Neural progenitor cell (in vitro differentiated cells): Measurements from ENCODE around the gene RBM10.

Experiments
- EZH2 ChIP-seq: fragments of 200-600 bp; sonication (generic); IDR thresholded peaks from 2 replicates; pipeline ENCODE4 v1.6.1; 2017; ENCODE audit warnings: antibody characterized with exemption, mild to moderate bottlenecking, moderate library complexity
- EZH2phosphoT487 ChIP-seq: fragments of 200-600 bp; sonication (generic); IDR thresholded peaks from 2 replicates; pipeline ENCODE4 v1.6.1; 2017; ENCODE audit warnings: antibody characterized with exemption
- TF ChIP-seq, protein P1 (sequence below): fragments of 200-600 bp; sonication (generic); IDR thresholded peaks from 2 replicates; pipeline ENCODE4 v1.5.1; 2017; ENCODE audit warnings: antibody characterized with exemption, mild to moderate bottlenecking

- TF ChIP-seq, protein P1, sequence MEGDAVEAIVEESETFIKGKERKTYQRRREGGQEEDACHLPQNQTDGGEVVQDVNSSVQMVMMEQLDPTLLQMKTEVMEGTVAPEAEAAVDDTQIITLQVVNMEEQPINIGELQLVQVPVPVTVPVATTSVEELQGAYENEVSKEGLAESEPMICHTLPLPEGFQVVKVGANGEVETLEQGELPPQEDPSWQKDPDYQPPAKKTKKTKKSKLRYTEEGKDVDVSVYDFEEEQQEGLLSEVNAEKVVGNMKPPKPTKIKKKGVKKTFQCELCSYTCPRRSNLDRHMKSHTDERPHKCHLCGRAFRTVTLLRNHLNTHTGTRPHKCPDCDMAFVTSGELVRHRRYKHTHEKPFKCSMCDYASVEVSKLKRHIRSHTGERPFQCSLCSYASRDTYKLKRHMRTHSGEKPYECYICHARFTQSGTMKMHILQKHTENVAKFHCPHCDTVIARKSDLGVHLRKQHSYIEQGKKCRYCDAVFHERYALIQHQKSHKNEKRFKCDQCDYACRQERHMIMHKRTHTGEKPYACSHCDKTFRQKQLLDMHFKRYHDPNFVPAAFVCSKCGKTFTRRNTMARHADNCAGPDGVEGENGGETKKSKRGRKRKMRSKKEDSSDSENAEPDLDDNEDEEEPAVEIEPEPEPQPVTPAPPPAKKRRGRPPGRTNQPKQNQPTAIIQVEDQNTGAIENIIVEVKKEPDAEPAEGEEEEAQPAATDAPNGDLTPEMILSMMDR, result no peak
- TF ChIP-seq EZH2 (no peak), EZH2phosphoT487 (no peak)
These were observed 36.3 kb downstream of the RBM10 start for GRCh38 chrX:47181301-47181700.
